GM23248 (cell line): ENCODE data around the gene ADIPOR2. TPM values are rescaled to one million over a fixed set of nuclear protein-coding genes. Genes with fewer than 3 reads are reported as not detected.
A peak's percentile ranks its signal among the peaks of the same experiment; 100 is the strongest.

ENCODE experiments used
- DNase-seq: peaks from one replicate; pipeline ENCODE4 v3.0.0-alpha.2; 2015
- H2AFZ ChIP-seq: fragments of 200-600 bp; sonication (generic); 2 replicates; pipeline ENCODE4 v1.6.1; 2016; ENCODE audit warnings: antibody characterized with exemption
- H3F3A ChIP-seq: fragments of 200-600 bp; sonication (generic); 2 replicates; pipeline ENCODE4 v1.6.1; 2016; ENCODE audit warnings: mild to moderate bottlenecking, antibody characterized with exemption, mixed run types; ENCODE audit not compliant: insufficient read depth
- H3K27ac ChIP-seq: fragments of 200-600 bp; sonication (generic); 2 replicates; pipeline ENCODE4 v1.5.1; 2016; ENCODE audit warnings: mild to moderate bottlenecking
- H3K27me3 ChIP-seq: fragments of 200-600 bp; sonication (generic); replicated peaks from 2 replicates; pipeline ENCODE4 v1.6.1; 2016; ENCODE audit warnings: mild to moderate bottlenecking; ENCODE audit not compliant: insufficient read depth
- H3K36me3 ChIP-seq: fragments of 200-600 bp; sonication (generic); 2 replicates; pipeline ENCODE4 v1.6.1; 2016; ENCODE audit warnings: low read depth, mild to moderate bottlenecking
- H3K4me1 ChIP-seq: fragments of 200-600 bp; sonication (generic); 2 replicates; pipeline ENCODE4 v1.6.1; 2016; ENCODE audit warnings: mild to moderate bottlenecking; ENCODE audit not compliant: insufficient read depth
- H3K4me2 ChIP-seq: fragments of 200-600 bp; sonication (generic); one replicate; pipeline ENCODE4 v1.6.1; 2016; ENCODE audit warnings: mild to moderate bottlenecking; ENCODE audit not compliant: unreplicated experiment
- H3K4me3 ChIP-seq: fragments of 200-600 bp; sonication (generic); 2 replicates; pipeline ENCODE4 v1.5.1; 2016; ENCODE audit warnings: mild to moderate bottlenecking
- H3K79me2 ChIP-seq: fragments of 200-600 bp; sonication (generic); 2 replicates; pipeline ENCODE4 v1.6.1; 2016; ENCODE audit warnings: mild to moderate bottlenecking; ENCODE audit not compliant: insufficient read depth
- H3K9ac ChIP-seq: fragments of 200-600 bp; sonication (generic); 2 replicates; pipeline ENCODE4 v1.6.1; 2016; ENCODE audit warnings: mild to moderate bottlenecking
- H3K9me2 ChIP-seq: fragments of 200-600 bp; sonication (generic); 2 replicates; pipeline ENCODE4 v1.6.1; 2016; ENCODE audit warnings: mixed run types, mild to moderate bottlenecking, moderate library complexity; ENCODE audit not compliant: insufficient read depth
- H3K9me3 ChIP-seq: fragments of 200-600 bp; sonication (generic); one replicate; pipeline ENCODE4 v1.6.1; 2017; ENCODE audit warnings: low read depth
- H4K20me1 ChIP-seq: fragments of 200-600 bp; sonication (generic); 2 replicates; pipeline ENCODE4 v1.6.0; 2016; ENCODE audit not compliant: insufficient read depth
- EZH2 ChIP-seq: fragments of 200-600 bp; sonication (generic); IDR thresholded peaks from 2 replicates; pipeline ENCODE4 v1.6.1; 2018; ENCODE audit warnings: antibody characterized with exemption, mild to moderate bottlenecking; ENCODE audit not compliant: insufficient read depth, poor library complexity, severe bottlenecking
- EZH2phosphoT487 ChIP-seq: fragments of 200-600 bp; sonication (generic); IDR thresholded peaks from 2 replicates; pipeline ENCODE4 v1.6.1; 2018; ENCODE audit warnings: antibody characterized with exemption, moderate library complexity, mild to moderate bottlenecking, low read depth; ENCODE audit not compliant: insufficient read depth
- WGBS, 2 experiments: methylation state at CpG; one replicate each; pipeline ENCODE4 v1.1.6; 2015 to 2017; ENCODE audit warnings: low lambda C conversion rate in 2 of 2, low coverage in 1 of 2; ENCODE audit errors: missing lambda C conversion rate in 2 of 2; 5-methylcytosine and 5-hydroxymethylcytosine counted together
- in situ Hi-C: fragments of 300-500 bp; cut with MboI; formaldehyde crosslinking; loops from 2 replicates; pipeline ENCODE4 v1.15.0; 2020
- polyA plus RNA-seq: library from polyadenylated mRNA; unstranded; fragments of >200 nt; fragmentation: Nextera tagmentation; extraction: Ambion mirVana; gene quantifications from 2 replicates; pipeline ENCODE4 v1.2.1, GENCODE V29; 2016
- total RNA-seq: library from RNA; depleted of rRNA; stranded (reverse); fragments of >200 nt; shearing (Covaris generic); gene quantifications from 2 replicates; pipeline ENCODE4 v1.2.3, GENCODE V29; 2014

The ADIPOR2 gene
- total and polyA plus RNA-seq, 2 experiments from 2014 or later = 4.2 to 18.8 TPM

DNA sequence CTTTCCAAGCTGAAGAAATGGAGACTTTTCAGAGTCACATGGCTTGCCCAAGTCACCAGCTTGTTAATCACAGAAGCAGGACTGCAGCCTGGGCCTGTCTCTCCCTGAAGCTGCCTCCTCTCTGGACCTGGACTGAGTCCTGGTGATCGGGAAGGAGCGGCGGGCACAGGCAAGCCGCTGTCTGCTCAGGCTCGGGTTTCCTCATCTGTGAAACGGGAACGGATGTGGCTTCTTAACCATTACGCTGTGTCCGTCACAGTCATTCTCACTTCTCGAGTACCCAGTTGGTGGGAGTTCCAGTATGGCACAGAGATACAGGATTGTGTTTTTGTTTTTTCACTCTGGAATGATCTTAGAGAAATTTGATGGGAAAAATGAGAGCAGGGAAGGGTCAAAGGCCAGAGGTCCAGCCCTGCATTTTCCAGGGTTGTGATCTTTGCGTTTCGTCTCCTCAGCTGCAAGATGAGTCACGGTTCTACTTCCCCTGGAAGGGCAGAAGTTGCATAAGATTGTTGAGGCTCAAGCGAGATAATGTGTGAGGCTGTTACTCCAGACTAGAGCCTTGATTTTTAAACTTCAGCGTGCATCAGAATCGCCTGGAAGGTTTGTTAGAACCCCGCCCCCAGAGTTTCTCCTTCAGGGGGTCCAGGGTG is 121.9 kb downstream of the ADIPOR2 start:
- Histone ChIP-seq H3K4me3 (no peak overlapping the region), H4K20me1 (no peaks in the 10 kb centered on the region), H3K27me3 (peaks cover 10% of the 10 kb centered on the region; the same call in 1 of the 2 replicates), H3K4me2 (no peak overlapping the region), H3K79me2 (no peaks in the 10 kb centered on the region), H3K9me2 (no peaks in the 10 kb centered on the region), H3F3A (no peaks in the 10 kb centered on the region), H3K9ac (no peak overlapping the region), H3K4me1 (no peaks in the 10 kb centered on the region), H3K36me3 (no peaks in the 10 kb centered on the region), H3K9me3 (no peaks in the 10 kb centered on the region), H2AFZ (no peak overlapping the region), H3K27ac (no peak overlapping the region)
- TF ChIP-seq EZH2phosphoT487 (no peak), EZH2 (no peak)
- in situ Hi-C loops = loop anchor here (5.0 to 25.0 kb wide), 2 partner anchors 125 to 775 kb away; no protein-coding TSS in a partner anchor
- peak; percentile 36 for DNase-seq
- 59 to 61% methylated on average over 17 of the region's 17 CpGs for WGBS, 2 experiments

DNA sequence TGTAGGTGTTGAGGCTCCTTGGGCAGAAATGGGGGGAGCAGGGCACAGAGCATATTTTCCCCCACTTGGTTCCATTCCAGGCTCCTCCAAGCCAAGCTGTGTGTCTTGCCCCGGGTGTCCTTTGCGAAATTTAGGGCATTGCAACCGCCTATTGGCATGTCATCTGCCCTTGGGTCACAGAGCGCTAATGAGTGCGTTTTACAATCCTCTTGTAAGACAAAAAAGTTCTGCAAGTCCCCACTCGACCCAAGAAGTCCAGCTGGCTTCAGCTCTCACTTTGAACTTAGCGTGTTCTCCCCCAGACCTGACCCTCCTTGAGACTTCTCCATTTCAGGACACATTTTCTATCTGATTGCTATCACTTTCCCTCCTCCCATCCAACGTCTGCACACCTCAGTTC is 123.4 kb downstream of the ADIPOR2 start:
- H3F3A ChIP-seq = no peaks in the 10 kb centered on the region
- H3K79me2 ChIP-seq = no peaks in the 10 kb centered on the region
- TF ChIP-seq EZH2phosphoT487 (no peak), EZH2 (no peak)
- H3K9me2 ChIP-seq = no peaks in the 10 kb centered on the region
- H3K9me3 ChIP-seq = no peaks in the 10 kb centered on the region
- H3K4me3 ChIP-seq = no peak overlapping the region
- H3K27ac ChIP-seq = no peak overlapping the region
- 53 to 64% methylated on average over 8 of the region's 8 CpGs for WGBS, 2 experiments
- no peaks in the 10 kb centered on the region for H4K20me1 ChIP-seq
- no peaks in the 10 kb centered on the region for H3K36me3 ChIP-seq
- H3K4me1 ChIP-seq = no peaks in the 10 kb centered on the region
- H3K9ac ChIP-seq = no peak overlapping the region
- H2AFZ ChIP-seq = no peak overlapping the region
- in situ Hi-C loops = loop anchor here (5.0 to 25.0 kb wide), 2 partner anchors 123 to 773 kb away; no protein-coding TSS in a partner anchor
- peaks cover 14% of the 10 kb centered on the region; the same call in 1 of the 2 replicates for H3K27me3 ChIP-seq
- DNase-seq = no peak
- no peak overlapping the region for H3K4me2 ChIP-seq

DNA sequence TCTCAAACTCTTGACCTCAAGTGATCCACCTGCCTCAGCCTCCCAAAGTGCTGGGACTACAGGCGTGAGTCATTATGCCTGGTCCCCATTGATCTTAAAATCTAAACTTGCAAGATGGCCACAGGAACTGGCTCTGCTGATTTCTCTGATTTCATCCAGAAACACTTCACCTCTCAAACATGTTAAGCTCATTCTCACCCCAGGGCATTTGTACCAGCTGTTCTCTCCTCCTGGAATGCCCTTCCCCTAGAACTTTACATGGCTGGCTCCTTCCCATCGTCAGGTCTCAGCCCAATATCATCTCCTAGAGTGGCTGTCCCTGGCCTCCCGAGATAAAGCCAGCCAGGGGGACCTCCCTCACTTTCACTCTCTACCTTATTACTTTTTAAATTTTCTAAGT is 124.2 kb downstream of the ADIPOR2 start:
- H3K4me3 ChIP-seq = no peak overlapping the region
- H3K36me3 ChIP-seq = no peaks in the 10 kb centered on the region
- no peak overlapping the region for H3K9ac ChIP-seq
- no peaks in the 10 kb centered on the region for H4K20me1 ChIP-seq
- no peaks in the 10 kb centered on the region for H3F3A ChIP-seq
- WGBS, 2 experiments = 27 to 31% methylated on average over 3 of the region's 3 CpGs
- no peaks in the 10 kb centered on the region for H3K9me2 ChIP-seq
- H2AFZ ChIP-seq = no peak overlapping the region
- TF ChIP-seq EZH2 = no peak
- no peaks in the 10 kb centered on the region for H3K79me2 ChIP-seq
- no peak overlapping the region for H3K27ac ChIP-seq
- H3K4me1 ChIP-seq = no peaks in the 10 kb centered on the region
- no peak for DNase-seq
- no peaks in the 10 kb centered on the region for H3K9me3 ChIP-seq
- in situ Hi-C loops = loop anchor here (25.0 kb wide), 1 partner anchor 772 kb away; no protein-coding TSS in a partner anchor
- no peak overlapping the region for H3K4me2 ChIP-seq
- H3K27me3 ChIP-seq = peaks cover 22% of the 10 kb centered on the region

DNA sequence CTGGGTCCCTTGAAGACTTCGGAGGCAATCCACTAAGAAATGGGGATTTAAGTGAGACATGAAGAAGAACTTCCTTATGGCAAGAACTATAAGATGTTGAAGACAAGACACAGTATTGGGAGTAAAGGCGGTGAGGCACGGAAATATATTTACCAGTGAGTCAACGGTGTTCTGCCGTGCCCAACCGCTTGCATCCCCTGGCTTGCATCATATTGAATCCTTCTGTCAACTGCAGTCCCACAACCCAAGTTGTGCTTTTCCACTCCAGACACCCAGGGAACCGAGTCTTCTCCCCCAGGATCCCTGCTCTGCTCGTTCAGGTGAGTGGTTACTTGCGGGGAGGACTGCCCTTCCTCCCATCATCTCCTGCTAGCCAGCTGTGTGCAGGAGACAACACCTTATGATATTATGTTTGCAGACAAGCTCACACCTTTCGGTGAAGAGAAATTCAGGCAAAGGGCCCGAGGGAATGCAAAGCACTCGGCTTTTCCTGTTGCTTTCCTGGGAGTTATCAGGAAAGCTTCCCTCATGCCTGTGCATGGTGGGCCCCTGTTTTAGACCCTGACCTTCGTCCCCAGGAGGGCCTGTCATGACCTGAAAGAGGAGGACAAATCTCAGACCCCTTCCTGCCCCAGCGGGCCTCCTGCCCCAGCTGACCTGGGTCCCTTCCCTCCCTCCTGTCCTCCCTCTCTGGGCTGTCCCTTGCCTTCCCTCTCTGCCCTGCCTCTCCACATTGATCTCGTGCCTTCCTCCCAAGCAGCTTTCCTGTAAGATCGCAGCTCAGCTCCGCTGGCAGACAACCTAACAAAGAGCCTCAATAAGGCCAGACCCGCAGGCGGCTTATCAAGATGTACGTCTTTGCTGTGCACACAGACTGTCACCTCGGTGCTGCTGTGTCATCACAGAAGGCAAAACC is 125.2 kb downstream of the ADIPOR2 start:
- no peak overlapping the region for H3K4me3 ChIP-seq
- H4K20me1 ChIP-seq = no peaks in the 10 kb centered on the region
- H3K9ac ChIP-seq = no peak overlapping the region
- H3K9me2 ChIP-seq = no peaks in the 10 kb centered on the region
- in situ Hi-C loops = loop anchor here (25.0 kb wide), 1 partner anchor 771 kb away; no protein-coding TSS in a partner anchor
- H3K79me2 ChIP-seq = no peaks in the 10 kb centered on the region
- 48 to 52% methylated on average over 20 to 21 of the region's 21 CpGs for WGBS, 2 experiments
- no peaks in the 10 kb centered on the region for H3F3A ChIP-seq
- H3K4me1 ChIP-seq = no peaks in the 10 kb centered on the region
- peak; percentile 16 for DNase-seq
- peaks cover 29% of the 10 kb centered on the region for H3K27me3 ChIP-seq
- no peak overlapping the region for H3K4me2 ChIP-seq
- no peak overlapping the region for H3K27ac ChIP-seq
- TF ChIP-seq EZH2phosphoT487 = no peak
- TF ChIP-seq EZH2 = no peak
- no peaks in the 10 kb centered on the region for H3K9me3 ChIP-seq
- H2AFZ ChIP-seq = no peak overlapping the region
- H3K36me3 ChIP-seq = no peaks in the 10 kb centered on the region
